Pancreas (tissue), 10 donors: ENCODE measurements around the gene ARID5B. TPM values are rescaled to one million over a fixed set of nuclear protein-coding genes. Genes with fewer than 3 reads are reported as not detected.

ENCODE experiments used
- ATAC-seq, 4 donors: fragments of 200-7000 bp; cut with Tn5 transposase; one replicate each; pipeline versions ENCODE4 v1.8.0 to v1.9.1; 2020; ENCODE audit warnings: mild to moderate bottlenecking in 4 of 4, moderate library complexity in 4 of 4
- DNase-seq, 6 donors: peaks; one replicate each; pipeline ENCODE4 v3.0.0-alpha.2; 2020
- FAIRE-seq: peaks from 2 replicates; lab custom pipeline; 2012; peaks lifted over from hg19 to GRCh38; lab: Jason Lieb, UNC
- H3K27ac ChIP-seq, 4 donors: fragments of 200-600 bp; sonication (generic); 1 replicate in 3 of 4; 2 replicates in 1 of 4; pipeline versions ENCODE4 v1.5.0 to v1.8.0; 2020
- H3K27me3 ChIP-seq, 4 donors: fragments of 200-600 bp; one replicate each; pipeline ENCODE4 v1.8.0; 2021
- H3K36me3 ChIP-seq, 3 donors: fragments of 200-600 bp; sonication (generic) in 1 of 3; one replicate each; pipeline versions ENCODE4 v1.5.0 to v1.8.0; 2020 to 2021
- H3K4me1 ChIP-seq, 3 donors: fragments of 200-600 bp; one replicate each; pipeline ENCODE4 v1.8.0; 2021
- H3K4me3 ChIP-seq, 4 donors: fragments of 200-600 bp; sonication (generic) in 2 of 4; one replicate each; pipeline versions ENCODE4 v1.5.0 to v1.8.0; 2020 to 2021
- H3K9me3 ChIP-seq, 4 donors: fragments of 200-600 bp; one replicate each; pipeline ENCODE4 v1.8.0; 2021
- CTCF ChIP-seq, 4 donors: fragments of 200-600 bp; sonication (generic) in 3 of 4; IDR thresholded peaks; one replicate each; pipeline versions ENCODE4 v1.5.0 to v1.8.0; 2021; ENCODE audit warnings: antibody characterized with exemption in 4 of 4
- WGBS, 2 donors: extraction: QIAGEN DNeasy Blood & Tissue Kit; methylation state at CpG; one replicate each; pipeline ENCODE4 v1.1.7; 2013; 5-methylcytosine and 5-hydroxymethylcytosine counted together
- intact Hi-C, 3 donors: fragments of 100-400 bp; cut with DNase I; formaldehyde crosslinking; loops; one replicate each; pipeline versions ENCODE4 v1.11.1 to v1.14.2; 2022
- polyA plus RNA-seq, 2 donors: library from polyadenylated mRNA; stranded (reverse); fragments of 200-250 nt; gene quantifications; one replicate each; pipeline ENCODE4 v1.2.3, GENCODE V29; 2013
- total RNA-seq, 6 donors: library from RNA; stranded (reverse); fragmentation: NEBNext Ultra II Directional in 4 of 6; extraction: Animal tissue kit (Norgen Biotek cat#: 25700) in 4 of 6; gene quantifications; one replicate each; pipeline versions ENCODE4 v1.2.1 to v1.2.4, GENCODE V29; 2021 to 2023
- donor health status: healthy with polysubstance abuse.
- donor health status: DM: no; HTN: no; CAD: no; lungs with moderate emphysema.
- donor health status: DM: no; HTN: no; CAD: no.
- donor health status: control.
- donor health status: control.
- donor health status: Bipolar disorder and iron deficiency.
- donor health status: DM: yes; HTN: yes; CAD: no.
- donor health status: DM: no; HTN: no; CAD: no.
- donor health status: DM: no; HTN: no; CAD: no.
- donor health status: DM: yes; HTN: yes; CAD: no.

The ARID5B gene
- total and polyA plus RNA-seq, 8 donors: 2.6 to 13.0 (median 5.0) TPM

DNA sequence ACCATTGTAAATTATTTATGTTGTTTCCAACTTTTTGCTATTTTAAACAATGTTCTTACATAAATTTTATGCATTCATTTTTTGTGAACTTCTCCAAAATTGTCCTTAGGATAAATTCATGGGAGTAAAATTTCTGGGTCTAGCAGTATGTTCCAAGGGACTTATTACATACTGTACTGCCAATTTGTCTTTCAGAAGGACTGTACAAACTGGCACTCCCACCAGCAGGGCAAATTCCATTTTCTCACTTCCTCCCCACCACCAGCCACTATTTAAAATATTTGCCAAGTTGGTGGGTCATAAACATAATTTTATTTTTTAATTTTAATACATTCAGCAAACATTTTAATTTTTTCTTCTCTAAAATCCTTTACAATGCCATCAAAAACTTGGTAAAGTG, 13.7 kb upstream of the ARID5B start:
- Histone ChIP-seq H3K27ac (no peak overlapping the region), H3K27me3 (no peaks in the 10 kb centered on the region), H3K36me3 (no peaks in the 10 kb centered on the region), H3K4me3 (no peak overlapping the region), H3K9me3 (no peaks in the 10 kb centered on the region), H3K4me1 (no peaks in the 10 kb centered on the region)
- no peak for TF ChIP-seq CTCF (IDR thresholded peaks at IDR 0.05)
- intact Hi-C loops: no loop called here
- DNase-seq: no peak
- FAIRE-seq: no peak
- no peak for ATAC-seq

DNA sequence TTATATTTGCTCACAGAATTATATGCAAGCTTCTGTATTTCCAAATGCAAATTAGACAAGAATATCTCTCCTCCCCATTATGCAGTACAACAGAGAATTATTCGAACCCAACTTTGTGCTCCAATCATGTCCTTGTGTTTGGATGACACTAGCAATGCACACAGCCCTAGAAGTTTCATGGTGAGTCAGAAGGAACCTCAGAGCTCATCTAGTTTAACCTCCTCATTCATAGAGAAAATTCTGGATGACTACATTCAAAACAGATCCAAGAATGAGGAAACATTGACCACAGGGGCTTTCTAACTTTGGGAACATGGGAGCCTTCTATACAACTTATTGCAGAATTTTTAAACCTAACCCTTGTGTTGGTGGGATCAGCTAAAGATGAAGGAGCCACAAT, 12.8 kb upstream of the ARID5B start:
- Histone ChIP-seq H3K4me1 (no peaks in the 10 kb centered on the region), H3K27me3 (no peaks in the 10 kb centered on the region), H3K36me3 (no peaks in the 10 kb centered on the region), H3K9me3 (no peaks in the 10 kb centered on the region), H3K4me3 (no peak overlapping the region), H3K27ac (no peak overlapping the region)
- intact Hi-C loops: no loop called here
- no peak for FAIRE-seq
- TF ChIP-seq CTCF (IDR thresholded peaks at IDR 0.05): no peak
- no peak for DNase-seq
- ATAC-seq: no peak
- WGBS, 2 donors: 58 to 76% methylated on average over 1 of the region's 1 CpG

DNA sequence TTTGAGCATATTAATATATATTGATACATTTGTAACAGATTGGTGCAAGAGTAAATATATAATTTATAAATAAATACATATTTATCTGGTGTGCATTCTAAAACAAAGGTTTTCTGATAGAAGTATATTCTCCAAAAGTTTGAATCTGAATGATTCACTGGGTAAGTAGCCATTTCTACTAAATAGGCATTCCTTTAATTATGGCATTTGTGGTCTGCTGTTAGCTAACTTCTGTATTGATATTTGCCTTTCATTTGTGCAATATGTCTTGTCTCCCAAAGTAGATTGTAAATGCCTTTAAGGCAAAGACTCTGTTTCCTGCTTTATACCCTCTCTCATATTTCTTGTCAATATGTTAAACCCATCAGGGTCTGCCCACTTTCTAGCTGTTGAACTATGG, 11.1 kb upstream of the ARID5B start:
- H3K4me3 ChIP-seq: no peak overlapping the region
- DNase-seq (no peak), FAIRE-seq (no peak), ATAC-seq (no peak)
- H3K9me3 ChIP-seq: no peaks in the 10 kb centered on the region
- H3K36me3 ChIP-seq: no peaks in the 10 kb centered on the region
- no peaks in the 10 kb centered on the region for H3K27me3 ChIP-seq
- TF ChIP-seq CTCF (IDR thresholded peaks at IDR 0.05): no peak
- no peaks in the 10 kb centered on the region for H3K4me1 ChIP-seq
- intact Hi-C loops: loop anchor here in 1 of 3 donors (10.0 kb wide), 1 partner anchor 364 kb away; no protein-coding TSS in a partner anchor
- no peak overlapping the region for H3K27ac ChIP-seq

GRCh38 chr10:61890881-61891409, 10.6 kb upstream of the ARID5B start:
- FAIRE-seq (no peak), ATAC-seq (no peak), DNase-seq (no peak)
- intact Hi-C loops: loop anchor here in 1 of 3 donors (10.0 kb wide), 1 partner anchor 364 kb away; no protein-coding TSS in a partner anchor
- Histone ChIP-seq H3K27me3 (no peaks in the 10 kb centered on the region), H3K4me3 (no peak overlapping the region), H3K4me1 (no peaks in the 10 kb centered on the region), H3K27ac (no peak overlapping the region), H3K9me3 (no peaks in the 10 kb centered on the region), H3K36me3 (no peaks in the 10 kb centered on the region)
- TF ChIP-seq CTCF (IDR thresholded peaks at IDR 0.05): no peak
- 67 to 71% methylated on average over 5 of the region's 5 CpGs for WGBS, 2 donors

- FAIRE-seq (no peak), DNase-seq (no peak), ATAC-seq (no peak)
- Histone ChIP-seq H3K4me3 (no peak overlapping the region), H3K27me3 (no peaks in the 10 kb centered on the region), H3K9me3 (no peaks in the 10 kb centered on the region), H3K4me1 (no peaks in the 10 kb centered on the region), H3K36me3 (no peaks in the 10 kb centered on the region), H3K27ac (no peak overlapping the region)
- TF ChIP-seq CTCF (IDR thresholded peaks at IDR 0.05): no peak
- WGBS, 2 donors: 77 to 85% methylated on average over 5 of the region's 5 CpGs
- intact Hi-C loops: loop anchor here in 1 of 3 donors (10.0 kb wide), 1 partner anchor 363 kb away; no protein-coding TSS in a partner anchor
Measured at GRCh38 chr10:61891906-61892585, 9.5 kb upstream of the ARID5B start.
